T-helper 1 cell (primary cell): ENCODE measurements around the gene KHK.
"Not testable (repeated sequence)": the region's sequence is repeated elsewhere in the genome, so short reads cannot be mapped to it uniquely, and the experiment has no call there.

Source experiments
- DNase-seq, 5 donors: peaks; one replicate each; pipeline ENCODE4 v3.0.0-alpha.2; 2012 to 2020

Gene KHK

GRCh38 chr2:27097341-27097740 is 10.8 kb downstream of the KHK start:
- DNase-seq, result no peak

GRCh38 chr2:27099334-27099955 is 12.9 kb downstream of the KHK start:
- DNase-seq, result no peak

GRCh38 chr2:27100036-27100435 is 13.5 kb downstream of the KHK start:
- no peak for DNase-seq

- DNase-seq, result no peak
These were observed 15.8 kb downstream of the KHK start for GRCh38 chr2:27102329-27102728.

GRCh38 chr2:27105981-27106380 is 19.4 kb downstream of the KHK start:
- DNase-seq, result no peak

GRCh38 chr2:27108221-27108620 is 21.6 kb downstream of the KHK start:
- no peak for DNase-seq

- DNase-seq, result no peak
These were observed 22.5 kb downstream of the KHK start for GRCh38 chr2:27109083-27109482.

- DNase-seq, result not testable (repeated sequence)
These were observed 24.2 kb downstream of the KHK start for GRCh38 chr2:27110603-27111352.

- DNase-seq, result not testable (repeated sequence)
These were observed 25.0 kb downstream of the KHK start for GRCh38 chr2:27111392-27112078.

- no peak for DNase-seq
These were observed 28.9 kb downstream of the KHK start for GRCh38 chr2:27115519-27115918.

GRCh38 chr2:27117995-27118524 is 31.5 kb downstream of the KHK start:
- DNase-seq, result no peak

GRCh38 chr2:27118525-27119329 is 32.2 kb downstream of the KHK start, which contains the start of gene CGREF1:
Gene CGREF1, minus strand, starts transcription at chr2:27119128. Its CDS starts 14,762 bp downstream, at chr2:27104366.
- DNase-seq, result no peak

GRCh38 chr2:27119330-27119670 is 32.7 kb downstream of the KHK start:
- DNase-seq, result not testable (repeated sequence)

- no peak for DNase-seq
These were observed 35.3 kb downstream of the KHK start for GRCh38 chr2:27121906-27122305.

- no peak for DNase-seq
These were observed 36.2 kb downstream of the KHK start for GRCh38 chr2:27122791-27123190.

- peak; percentile 49 to 68 (median 59) for DNase-seq
These were observed 37.0 kb downstream of the KHK start, which contains the start of gene ABHD1 for GRCh38 chr2:27123302-27124150. Gene ABHD1, plus strand, starts transcription at chr2:27123815. Its CDS starts 134 bp downstream, at chr2:27123949.

- DNase-seq, result no peak
These were observed 38.5 kb downstream of the KHK start for GRCh38 chr2:27125104-27125503.

- DNase-seq, result no peak
These were observed 39.7 kb downstream of the KHK start for GRCh38 chr2:27126252-27126710.

- DNase-seq, result no peak
These were observed 41.5 kb downstream of the KHK start for GRCh38 chr2:27127883-27128667.
